Sigmoid colon (tissue), 7 donors: ENCODE results near the gene WWTR1. TPM values are rescaled to one million over a fixed set of nuclear protein-coding genes. Genes with fewer than 3 reads are reported as not detected.
A peak's percentile ranks its signal among the peaks of the same experiment; 100 is the strongest.

Source experiments
- DNase-seq: peaks from one replicate; pipeline ENCODE4 v3.0.0-alpha.2; 2019
- H3K27ac ChIP-seq, 4 donors: fragments of 200-600 bp; sonication (generic); one replicate each; pipeline ENCODE4 v1.5.1; 2016 to 2019; ENCODE audit warnings: mild to moderate bottlenecking in 1 of 4
- H3K27me3 ChIP-seq, 3 donors: fragments of 200-600 bp; sonication (generic); one replicate each; pipeline ENCODE4 v1.5.1; 2019; ENCODE audit warnings: mild to moderate bottlenecking in 1 of 3
- H3K36me3 ChIP-seq, 4 donors: fragments of 200-600 bp; sonication (generic); one replicate each; pipeline ENCODE4 v1.5.1; 2016 to 2019
- H3K4me1 ChIP-seq, 4 donors: fragments of 200-600 bp; sonication (generic); one replicate each; pipeline ENCODE4 v1.5.1; 2017 to 2019
- H3K4me3 ChIP-seq, 4 donors: fragments of 200-600 bp; sonication (generic); one replicate each; pipeline ENCODE4 v1.5.1; 2017 to 2019; ENCODE audit warnings: mild to moderate bottlenecking in 2 of 4, moderate library complexity in 1 of 4
- H3K9me3 ChIP-seq, 4 donors: fragments of 200-600 bp in 3 of 4; sonication (generic) in 3 of 4; one replicate each; pipeline versions ENCODE4 v1.5.1 to v1.6.1; 2013 to 2019
- CTCF ChIP-seq, 4 experiments: fragments of 450-650 bp in 3 of 4; fragments of 200-600 bp in 1 of 4; IDR thresholded peaks; one replicate each; pipeline ENCODE4 v1.5.1; 2016 to 2019; ENCODE audit warnings: antibody characterized with exemption in 4 of 4, mild to moderate bottlenecking in 3 of 4, moderate library complexity in 2 of 4
- EP300 ChIP-seq, 4 donors: sonication (generic); formaldehyde crosslinking; IDR thresholded peaks; one replicate each; pipeline ENCODE4 v1.6.1; 2017; ENCODE audit warnings: antibody characterized with exemption in 4 of 4
- POLR2A ChIP-seq, 2 donors: fragments of 450-650 bp; IDR thresholded peaks; one replicate each; pipeline ENCODE4 v1.6.1; 2016; ENCODE audit warnings: antibody characterized with exemption in 2 of 2, mild to moderate bottlenecking in 2 of 2, moderate library complexity in 2 of 2
- POLR2AphosphoS5 ChIP-seq, 4 donors: sonication (generic); formaldehyde crosslinking; IDR thresholded peaks; one replicate each; pipeline ENCODE4 v1.6.1; 2017; ENCODE audit warnings: antibody characterized with exemption in 4 of 4
- WGBS, 2 donors: extraction: QIAGEN DNeasy Blood & Tissue Kit; methylation state at CpG; one replicate each; pipeline ENCODE4 v1.1.7; 2013; 5-methylcytosine and 5-hydroxymethylcytosine counted together
- intact Hi-C: fragments of 100-400 bp; cut with DNase I; formaldehyde crosslinking; loops from one replicate; pipeline ENCODE4 v1.15.1; 2023
- polyA plus RNA-seq, 3 donors: library from polyadenylated mRNA; stranded (reverse); fragments of 200-250 nt; gene quantifications; one replicate each; pipeline ENCODE4 v1.2.3, GENCODE V29; 2013
- total RNA-seq, 4 donors: library from RNA; depleted of rRNA; stranded (reverse); fragments of >200 nt; gene quantifications; one replicate each; pipeline ENCODE4 v1.1.0, GENCODE V29; 2016
- donor health status: healthy with polysubstance abuse.
- donor health status: Bipolar disorder and iron deficiency.
- donor health status: healthy.

Gene WWTR1
- total and polyA plus RNA-seq, 7 donors = 7.9 to 340 (median 243) TPM

DNA sequence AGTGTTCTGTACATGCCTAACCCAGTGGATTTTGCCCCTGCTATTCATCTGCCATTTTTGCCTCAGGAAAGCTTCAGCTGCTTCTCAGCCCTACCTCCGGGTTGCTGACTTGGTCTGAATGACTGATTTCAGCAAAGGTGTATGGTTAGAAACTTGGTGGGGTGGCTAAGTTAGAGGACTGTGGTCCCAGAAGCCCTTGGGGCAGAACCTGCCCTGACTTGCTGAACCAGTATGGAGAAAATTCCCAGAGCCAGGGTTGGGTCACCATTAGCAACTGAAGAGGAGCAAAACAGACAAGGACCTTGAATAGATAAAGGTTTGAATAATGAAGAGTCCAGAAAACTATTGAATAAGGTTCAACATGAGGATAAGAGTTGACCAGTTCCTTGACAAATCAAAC lies 6.1 kb upstream of the WWTR1 start:
- H3K36me3 ChIP-seq = no peaks in the 10 kb centered on the region
- TF ChIP-seq EP300 (IDR thresholded peaks at IDR 0.05) (no peak), POLR2AphosphoS5 (IDR thresholded peaks at IDR 0.05) (no peak), POLR2A (IDR thresholded peaks at IDR 0.05) (no peak), CTCF (IDR thresholded peaks at IDR 0.05) (no peak)
- H3K9me3 ChIP-seq = no peaks in the 10 kb centered on the region
- H3K27ac ChIP-seq = no peak overlapping the region
- H3K4me1 ChIP-seq = peaks cover 0 to 21% (median 18%) of the 10 kb centered on the region in 4 donors
- WGBS, 2 donors = 74 to 92% methylated on average over 1 of the region's 1 CpG
- no peaks in the 10 kb centered on the region for H3K27me3 ChIP-seq
- DNase-seq = no peak
- intact Hi-C loops = no loop called here
- no peak overlapping the region for H3K4me3 ChIP-seq

DNA sequence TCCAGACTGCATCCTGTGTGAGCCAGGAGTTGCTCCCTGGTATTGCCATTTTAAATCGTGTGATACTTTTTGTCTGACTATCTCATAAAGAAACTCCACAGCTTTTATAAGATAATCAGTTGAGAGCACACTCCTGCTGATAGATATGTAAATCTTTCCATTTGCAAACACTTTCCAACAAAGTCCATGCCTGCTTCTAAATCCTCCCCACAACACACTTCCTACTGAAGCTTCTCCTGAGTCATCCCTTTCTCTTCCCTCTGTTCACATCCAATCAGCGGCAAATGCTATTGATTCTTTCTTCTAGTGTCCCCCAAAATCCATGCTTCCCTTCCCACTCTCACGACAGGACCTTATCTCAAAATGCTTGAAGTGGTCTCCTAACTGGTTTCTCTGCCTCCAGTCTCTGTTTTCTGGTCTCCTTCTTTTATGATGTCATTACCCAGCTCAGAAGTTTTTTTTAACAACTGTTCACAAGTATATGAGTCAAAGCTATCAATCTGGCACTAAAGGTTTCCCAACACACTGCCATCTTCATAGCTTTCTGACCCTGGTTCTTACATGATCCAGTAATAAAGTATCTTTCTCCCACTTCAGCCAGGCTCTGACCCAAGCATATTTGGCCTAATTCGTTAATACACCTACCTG lies 4.5 kb upstream of the WWTR1 start:
- no peak for DNase-seq
- TF ChIP-seq POLR2A (IDR thresholded peaks at IDR 0.05) (no peak), EP300 (IDR thresholded peaks at IDR 0.05) (no peak), CTCF (IDR thresholded peaks at IDR 0.05) (no peak), POLR2AphosphoS5 (IDR thresholded peaks at IDR 0.05) (no peak)
- Histone ChIP-seq H3K4me1 (peaks cover 0 to 25% (median 22%) of the 10 kb centered on the region in 4 donors), H3K36me3 (no peaks in the 10 kb centered on the region), H3K4me3 (no peak overlapping the region), H3K27ac (peak overlapping the region in 3 of 4 donors; percentile 27 to 99 (median 97)), H3K9me3 (no peaks in the 10 kb centered on the region), H3K27me3 (no peaks in the 10 kb centered on the region)
- intact Hi-C loops = no loop called here
- 55 to 84% methylated on average over 4 of the region's 4 CpGs for WGBS, 2 donors

GRCh38 chr3:149660462-149660861 lies 2.6 kb upstream of the WWTR1 start:
- Histone ChIP-seq H3K27ac (peak overlapping the region; percentile 93 to 99 (median 98)), H3K36me3 (no peaks in the 10 kb centered on the region)

GRCh38 chr3:149658744-149659497 lies 1.1 kb upstream of the WWTR1 start:
- peak overlapping the region; percentile 57 to 81 (median 72) for H3K4me3 ChIP-seq
- peak; percentile 78 for DNase-seq
- peaks cover 0 to 48% (median 42%) of the 10 kb centered on the region in 4 donors for H3K4me1 ChIP-seq
- H3K36me3 ChIP-seq = no peaks in the 10 kb centered on the region
- no peaks in the 10 kb centered on the region for H3K9me3 ChIP-seq
- peak; percentile 75 to 96 (median 86) for TF ChIP-seq EP300 (IDR thresholded peaks at IDR 0.05)
- TF ChIP-seq POLR2A (IDR thresholded peaks at IDR 0.05) = no peak
- TF ChIP-seq POLR2AphosphoS5 (IDR thresholded peaks at IDR 0.05) = peak in 3 of 4 donors; percentile 3 to 42 (median 17)
- TF ChIP-seq CTCF (IDR thresholded peaks at IDR 0.05) = no peak
- intact Hi-C loops = loop anchor here (2.0 to 10.0 kb wide), 6 partner anchors 58 to 704 kb away; partner anchors contain the start of gene RNF13
- no peaks in the 10 kb centered on the region for H3K27me3 ChIP-seq
- 28 to 34% methylated on average over 24 of the region's 24 CpGs for WGBS, 2 donors
- peak overlapping the region; percentile 93 to 99 (median 98) for H3K27ac ChIP-seq

More at GRCh38 chr3:149660462-149660861, 2.6 kb upstream of the WWTR1 start:
- Histone ChIP-seq H3K27me3 (no peaks in the 10 kb centered on the region), H3K9me3 (no peaks in the 10 kb centered on the region), H3K4me1 (peaks cover 0 to 32% (median 27%) of the 10 kb centered on the region in 4 donors), H3K4me3 (no peak overlapping the region)
- WGBS, 2 donors = 75 to 92% methylated on average over 1 of the region's 1 CpG
- DNase-seq = no peak
- intact Hi-C loops = no loop called here
- TF ChIP-seq CTCF (IDR thresholded peaks at IDR 0.05) = no peak
- no peak for TF ChIP-seq POLR2AphosphoS5 (IDR thresholded peaks at IDR 0.05)
- TF ChIP-seq EP300 (IDR thresholded peaks at IDR 0.05) = no peak
- no peak for TF ChIP-seq POLR2A (IDR thresholded peaks at IDR 0.05)
